HCT116 (cell line): ENCODE results near the gene NOL4L.

Experiments
- CTCF ChIP-seq, 3 experiments: fragments of 200-600 bp in 1 of 3; sonication (generic) in 1 of 3; IDR thresholded peaks in 2 of 3; conservative IDR thresholded peaks in 1 of 3; 2 replicates each; pipeline ENCODE4 v1.5.1; 2012 to 2017; ENCODE audit warnings: low read depth in 2 of 3, low read length in 2 of 3, antibody characterized with exemption in 1 of 3, borderline replicate concordance in 1 of 3, control low read depth in 1 of 3, mild to moderate bottlenecking in 1 of 3, mixed read lengths in 1 of 3, mixed run types in 1 of 3, moderate library complexity in 1 of 3; ENCODE audit not compliant: insufficient read depth in 1 of 3
- EZH2 ChIP-seq: fragments of 200-600 bp; sonication (generic); IDR thresholded peaks from 2 replicates; pipeline ENCODE4 v1.6.1; 2017; ENCODE audit warnings: antibody characterized with exemption, mixed run types
- RAD21 ChIP-seq: IDR thresholded peaks from 2 replicates; pipeline ENCODE4 v1.6.1; 2012; ENCODE audit warnings: low read depth, mild to moderate bottlenecking

GRCh38 chr20:32485770-32486478 is 99.2 kb downstream of the NOL4L start:
- TF ChIP-seq EZH2: no peak
- no peak for TF ChIP-seq RAD21
- TF ChIP-seq CTCF (IDR thresholded peaks at IDR 0.05 in 2 of 3, conservative IDR thresholded peaks at IDR 0.05 in 1 of 3; ENCODE audit: borderline replicate concordance in 1 of 3, insufficient read depth in 1 of 3, low read depth in 2 of 3, low read length in 2 of 3): no peak
